ENCODE measurements around the gene RPS13.
"Not testable (repeated sequence)": the region's sequence is repeated elsewhere in the genome, so short reads cannot be mapped to it uniquely, and the experiment has no call there.

- TF ChIP-seq GLIS3 (CRISPR knock-in tag; IDR thresholded peaks at IDR 0.05); ARNTL (CRISPR knock-in tag; IDR thresholded peaks at IDR 0.05; ENCODE audit: borderline replicate concordance, low read depth); TSHZ2 (CRISPR knock-in tag; IDR thresholded peaks at IDR 0.05); ZC3H10 (CRISPR knock-in tag; IDR thresholded peaks at IDR 0.05); PATZ1 (CRISPR knock-in tag; IDR thresholded peaks at IDR 0.05; ENCODE audit: borderline replicate concordance); TOX (CRISPR knock-in tag; IDR thresholded peaks at IDR 0.05; ENCODE audit: borderline replicate concordance); CREB5 (CRISPR knock-in tag; IDR thresholded peaks at IDR 0.05; ENCODE audit: low read depth); OSR1 (CRISPR knock-in tag; IDR thresholded peaks at IDR 0.05); ISL1 (CRISPR knock-in tag; IDR thresholded peaks at IDR 0.05); ESRRG (CRISPR knock-in tag; IDR thresholded peaks at IDR 0.05); PPARA (CRISPR knock-in tag; IDR thresholded peaks at IDR 0.05; ENCODE audit: borderline replicate concordance): not testable (repeated sequence)
Measured at GRCh38 chr11:17105404-17106040, 28.1 kb upstream of the RPS13 start.

Measured in SK-N-SH treated with all-trans-retinoic acid at 6 μM for 48 hours (cell line).